NCI-H345 (cell line): ENCODE data around the gene SGMS1.
"Not testable (repeated sequence)": the region's sequence is repeated elsewhere in the genome, so short reads cannot be mapped to it uniquely, and the experiment has no call there.

Source experiments
- DNase-seq: peaks from one replicate; lab custom pipeline; 2025; lab: John Stamatoyannopoulos, UW

SGMS1 gene

GRCh38 chr10:50369931-50370330, 253.8 kb downstream of the SGMS1 start:
- DNase-seq = no peak

DNA sequence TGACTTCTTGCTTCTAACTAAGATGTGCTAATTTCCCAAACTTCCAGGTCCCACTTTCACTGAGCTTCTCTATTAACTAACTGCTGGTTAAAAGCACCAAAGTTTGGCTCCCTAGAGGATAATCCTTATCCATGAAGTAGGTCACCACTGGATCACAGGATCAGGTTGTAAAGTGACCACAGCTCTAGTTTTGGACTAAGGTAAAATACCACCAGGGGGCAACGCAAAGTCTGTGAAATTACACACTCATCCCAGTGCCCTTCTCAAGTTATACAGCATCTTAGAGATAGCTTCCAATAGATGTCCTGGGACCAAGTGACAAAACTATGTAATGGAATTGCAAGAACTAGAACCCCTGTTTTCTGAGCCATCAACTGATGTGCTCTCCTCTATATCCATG, 256.0 kb downstream of the SGMS1 start:
- no peak for DNase-seq

DNA sequence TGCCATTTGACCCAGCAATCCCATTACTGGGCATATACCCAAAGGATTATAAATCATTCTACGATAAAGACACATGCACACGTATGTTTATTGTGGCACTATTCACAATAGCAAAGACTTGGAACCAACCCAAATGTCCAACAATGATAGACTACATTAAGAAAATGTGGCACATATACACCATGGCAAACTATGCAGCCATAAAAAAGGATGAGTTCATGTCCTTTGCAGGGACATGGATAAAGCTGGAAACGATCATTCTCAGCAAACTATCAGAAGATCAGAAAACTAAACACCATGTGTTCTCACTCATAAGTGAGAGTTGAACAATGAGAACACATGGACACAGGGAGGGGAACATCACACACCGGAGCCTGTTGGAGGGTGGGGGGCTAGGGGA, 257.3 kb downstream of the SGMS1 start:
- not testable (repeated sequence) for DNase-seq

DNA sequence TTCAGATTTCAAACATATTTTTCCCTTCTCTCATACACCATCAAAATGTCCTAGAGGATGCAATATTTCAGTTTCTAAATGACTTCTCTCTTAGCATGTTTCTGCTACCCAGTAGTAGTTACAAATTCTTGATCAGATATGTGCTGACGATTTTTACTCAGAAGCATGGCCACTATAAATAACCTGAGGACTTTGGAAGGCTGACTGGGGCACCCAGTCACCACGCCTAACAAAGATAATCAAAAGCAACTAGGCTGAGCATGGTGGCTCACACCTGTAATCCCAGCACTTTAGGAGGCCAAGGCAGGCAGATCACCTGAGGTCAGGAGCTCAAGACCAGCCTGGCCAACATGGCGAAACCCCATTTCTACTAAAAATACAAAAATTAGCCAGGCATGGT, 259.0 kb downstream of the SGMS1 start:
- not testable (repeated sequence) for DNase-seq

DNA sequence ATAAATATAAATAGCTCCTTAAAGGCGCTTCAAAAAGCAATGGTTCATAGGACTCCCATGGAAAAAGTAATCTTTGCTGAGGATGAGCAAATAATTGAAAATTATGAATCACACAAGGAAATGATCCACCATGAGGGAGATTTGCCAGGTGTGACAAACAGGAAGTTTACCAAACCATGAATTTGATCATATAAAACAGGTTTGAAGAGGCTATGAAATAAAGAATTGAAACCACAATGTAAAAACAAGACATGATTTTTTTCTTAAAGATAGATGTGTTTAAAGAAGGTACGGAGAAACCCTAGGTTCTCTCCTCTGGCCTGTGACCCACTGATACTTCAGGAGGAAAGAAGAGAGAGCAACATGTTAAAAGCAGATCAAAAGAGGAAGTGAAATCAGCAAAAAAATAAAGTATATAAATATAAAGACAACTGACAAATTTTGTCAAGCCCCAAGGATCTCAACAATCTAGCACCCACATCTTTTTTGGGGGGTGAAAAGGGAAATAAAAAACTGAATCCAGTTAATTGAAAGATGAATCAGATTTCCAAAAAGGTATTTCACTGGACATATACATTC, 261.1 kb downstream of the SGMS1 start:
- DNase-seq = no peak

DNA sequence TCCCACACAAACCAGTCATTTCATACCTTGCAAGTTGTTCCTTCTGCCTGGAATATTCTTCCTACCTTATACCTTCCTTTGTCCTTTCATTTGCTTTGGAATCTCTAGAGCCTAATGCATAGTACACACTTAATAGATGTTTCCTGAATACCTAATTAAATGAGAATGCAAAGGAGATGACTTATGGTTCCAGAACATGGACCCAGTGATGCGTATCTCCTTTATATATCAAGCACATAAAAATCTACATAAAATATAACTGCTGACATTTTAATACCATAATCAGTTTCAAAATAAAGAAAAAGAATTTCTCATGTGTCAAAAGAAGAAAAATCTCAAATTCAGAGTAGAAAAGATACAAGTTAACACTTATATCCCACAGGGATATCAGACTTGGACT, 261.8 kb downstream of the SGMS1 start:
- DNase-seq = no peak

- DNase-seq = no peak
These were observed 263.5 kb downstream of the SGMS1 start for GRCh38 chr10:50360077-50360850.

GRCh38 chr10:50358925-50359687, 264.6 kb downstream of the SGMS1 start:
- DNase-seq = no peak

DNA sequence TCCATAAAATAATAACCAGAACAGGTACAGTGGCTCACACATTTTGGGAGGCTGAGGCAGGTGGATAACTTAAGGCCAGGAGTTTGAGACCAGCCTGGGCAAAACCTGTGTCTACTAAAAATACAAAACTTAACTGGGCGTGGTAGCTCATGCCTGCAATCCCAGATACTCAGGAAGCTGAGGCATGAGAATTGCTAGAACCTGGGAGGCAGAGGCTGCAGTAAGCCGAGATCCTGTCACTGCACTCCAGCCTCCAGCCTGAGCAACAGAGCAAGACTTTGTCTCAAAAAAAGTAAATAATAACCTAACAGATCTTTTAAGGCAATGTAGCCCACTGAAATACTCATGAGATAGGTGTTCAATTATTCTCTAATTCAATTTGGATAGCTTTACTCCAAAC, 265.3 kb downstream of the SGMS1 start:
- DNase-seq = no peak

- DNase-seq = not testable (repeated sequence)
These were observed 267.3 kb downstream of the SGMS1 start for GRCh38 chr10:50356481-50356832.

GRCh38 chr10:50355693-50356480, 267.9 kb downstream of the SGMS1 start:
- not testable (repeated sequence) for DNase-seq

DNA sequence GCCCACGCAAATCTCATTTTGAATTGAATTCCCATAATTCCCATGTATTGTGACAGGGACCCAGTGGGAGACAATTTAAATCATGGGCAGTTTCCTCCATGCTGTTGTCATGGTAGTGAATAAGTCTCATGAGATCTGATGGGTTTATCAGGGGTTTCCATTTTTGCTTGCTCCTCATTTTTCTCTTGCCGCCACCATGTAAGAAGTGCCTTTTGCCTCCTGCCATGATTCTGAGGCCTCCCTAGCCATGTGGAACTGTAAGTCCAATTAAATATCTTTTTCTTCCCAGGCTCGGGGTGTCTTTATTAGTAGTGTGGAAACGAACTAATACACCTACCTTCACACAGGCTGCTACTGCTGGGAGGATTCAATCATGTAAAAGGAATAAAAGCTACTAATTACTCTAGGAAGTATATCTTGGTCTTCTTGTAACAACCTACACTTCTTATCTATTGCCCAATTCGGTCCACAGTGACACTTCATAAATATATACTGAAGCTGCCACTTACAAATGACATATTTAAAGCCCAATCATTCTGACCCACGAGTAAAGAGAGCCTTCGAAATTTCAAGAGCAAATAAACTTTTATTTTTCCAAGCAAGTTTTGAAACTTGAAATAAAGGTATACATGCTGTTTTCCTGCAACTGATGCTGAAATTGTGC, 272.1 kb downstream of the SGMS1 start:
- DNase-seq = no peak

DNA sequence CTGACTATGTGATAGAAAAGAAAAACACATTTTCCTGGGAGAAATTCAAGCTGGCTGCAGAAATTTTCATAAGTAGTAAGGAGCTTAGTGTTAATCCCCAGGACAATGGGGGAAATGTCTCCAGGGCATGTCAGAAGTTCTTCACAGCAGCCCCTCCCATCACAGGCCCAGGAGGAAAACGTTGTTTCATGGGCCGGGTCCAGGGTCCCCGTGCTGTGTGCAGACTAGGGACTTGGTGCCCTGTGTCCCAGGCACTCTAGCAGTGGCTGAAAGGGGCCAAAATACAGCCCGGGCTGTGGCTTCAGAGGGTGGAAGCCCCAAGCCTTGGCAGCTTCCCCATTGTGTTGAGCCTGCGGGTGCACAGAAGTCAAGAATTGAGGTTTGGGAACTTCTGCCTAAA, 273.4 kb downstream of the SGMS1 start:
- DNase-seq = no peak

DNA sequence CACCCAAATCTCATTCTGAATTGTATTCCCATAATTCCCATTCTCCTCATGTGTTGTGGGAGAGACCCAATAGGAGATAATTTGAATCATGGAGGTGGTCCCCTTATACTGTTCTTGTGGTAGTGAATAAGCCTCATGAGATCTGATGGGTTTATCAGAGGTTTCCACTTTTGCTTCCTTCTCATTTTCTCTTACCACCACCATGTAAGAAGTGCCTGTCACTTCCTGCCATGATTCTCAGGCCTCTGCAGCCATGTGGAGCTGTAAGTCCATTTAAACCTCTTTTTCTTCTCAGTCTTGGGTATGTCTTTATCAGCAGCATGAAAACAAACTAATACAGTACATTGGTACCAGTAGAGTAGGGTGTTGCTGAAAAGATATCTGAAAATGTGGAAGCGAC, 274.2 kb downstream of the SGMS1 start:
- no peak for DNase-seq

- no peak for DNase-seq
These were observed 276.4 kb downstream of the SGMS1 start for GRCh38 chr10:50347394-50347802.

DNA sequence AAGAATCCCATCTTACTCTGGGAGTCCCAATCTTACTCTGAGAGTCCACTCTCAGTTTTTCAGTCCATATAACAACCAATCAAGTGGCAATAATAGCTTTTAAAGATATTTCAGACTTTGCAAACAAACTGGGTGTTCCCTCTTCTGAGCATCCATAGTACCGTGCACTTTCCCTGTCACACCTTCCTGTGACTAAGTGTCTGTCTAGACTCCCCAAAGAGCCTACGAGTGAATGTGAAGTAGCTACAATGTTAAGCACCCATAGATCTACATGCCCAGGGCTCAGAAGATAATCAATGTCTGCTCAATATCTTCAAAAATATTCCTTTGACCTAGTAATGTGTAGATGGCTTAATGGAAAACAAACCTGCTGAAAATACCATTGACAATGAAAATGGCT, 276.8 kb downstream of the SGMS1 start:
- no peak for DNase-seq

GRCh38 chr10:50345545-50345944, 278.2 kb downstream of the SGMS1 start:
- no peak for DNase-seq

DNA sequence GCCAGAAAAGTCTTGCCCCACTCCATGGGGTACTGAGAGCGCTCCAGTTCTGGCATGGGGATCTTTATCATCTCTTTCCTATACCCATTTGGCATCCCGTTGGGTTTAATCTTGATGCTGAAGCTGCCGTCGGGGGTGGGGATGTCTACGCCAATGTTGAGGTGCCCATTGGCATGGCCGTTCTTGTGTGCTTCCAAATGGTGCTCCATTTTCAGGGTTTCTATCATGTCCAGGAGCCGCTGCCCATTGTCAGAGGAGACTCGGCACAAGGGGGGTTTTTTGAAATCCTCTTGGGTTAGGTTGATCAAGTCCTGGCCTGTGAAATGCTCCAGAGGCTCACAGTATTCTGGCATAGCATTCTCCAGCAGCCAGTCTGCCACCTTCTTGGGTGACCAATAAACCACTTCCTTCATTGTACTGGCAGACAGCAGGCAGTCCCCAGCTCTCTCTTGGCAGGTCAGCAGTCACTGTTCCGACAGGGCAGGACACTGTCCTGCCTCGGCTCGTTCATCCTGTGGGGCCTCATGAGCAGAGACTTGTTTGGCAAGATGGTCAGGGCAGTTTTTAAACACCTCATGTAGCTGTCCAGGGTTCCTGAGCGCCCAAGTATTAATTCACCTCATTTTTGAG, 279.9 kb downstream of the SGMS1 start:
- no peak for DNase-seq

DNA sequence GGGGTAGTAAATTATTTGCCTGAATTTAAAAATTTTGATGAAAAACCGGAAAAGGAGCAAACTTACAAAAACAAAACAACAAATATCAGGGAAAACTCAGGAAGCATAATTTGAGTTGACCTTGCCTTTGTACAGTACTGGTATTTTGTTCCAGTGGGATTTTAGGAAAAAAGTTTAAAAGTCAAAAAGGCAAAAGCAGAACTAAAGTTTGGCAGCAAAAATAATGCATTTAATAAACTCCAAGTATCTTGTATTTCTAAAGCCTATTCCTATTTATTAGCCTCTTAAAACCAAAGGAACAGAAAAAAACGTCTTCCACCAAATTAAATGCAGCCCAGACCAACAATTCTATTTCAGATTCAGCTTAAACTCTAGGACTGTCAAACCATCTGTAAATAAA, 281.8 kb downstream of the SGMS1 start:
- DNase-seq = no peak

GRCh38 chr10:50336140-50336539, 287.6 kb downstream of the SGMS1 start:
- DNase-seq = no peak

- no peak for DNase-seq
These were observed 288.4 kb downstream of the SGMS1 start for GRCh38 chr10:50335397-50335796.
